Neural progenitor cell (in vitro differentiated cells): ENCODE results near the gene EHMT1. TPM values are rescaled to one million over a fixed set of nuclear protein-coding genes. Genes with fewer than 3 reads are reported as not detected.

Experiments
- DNase-seq: peaks from one replicate; pipeline ENCODE4 v3.0.0-alpha.2; 2016; ENCODE audit warnings: low spot score
- H2AFZ ChIP-seq: fragments of 200-600 bp; sonication (generic); replicated peaks from 2 replicates; pipeline ENCODE4 v1.6.1; 2016; ENCODE audit warnings: antibody characterized with exemption
- H3F3A ChIP-seq: fragments of 200-600 bp; sonication (generic); 2 replicates; pipeline ENCODE4 v1.6.1; 2016; ENCODE audit warnings: antibody characterized with exemption, low read depth
- H3K27ac ChIP-seq: fragments of 200-600 bp; sonication (generic); 2 replicates; pipeline ENCODE4 v1.5.1; 2016; ENCODE audit warnings: mild to moderate bottlenecking
- H3K27me3 ChIP-seq: fragments of 200-600 bp; sonication (generic); 2 replicates; pipeline ENCODE4 v1.6.1; 2016; ENCODE audit warnings: mild to moderate bottlenecking, moderate library complexity
- H3K36me3 ChIP-seq: fragments of 200-600 bp; sonication (generic); 2 replicates; pipeline ENCODE4 v1.5.1; 2016
- H3K4me1 ChIP-seq: fragments of 200-600 bp; sonication (generic); 2 replicates; pipeline ENCODE4 v1.6.1; 2016; ENCODE audit warnings: mixed run types
- H3K4me2 ChIP-seq: fragments of 200-600 bp; sonication (generic); 2 replicates; pipeline ENCODE4 v1.6.1; 2016
- H3K4me3 ChIP-seq: fragments of 200-600 bp; sonication (generic); 2 replicates; pipeline ENCODE4 v1.5.1; 2016
- H3K79me2 ChIP-seq: fragments of 200-600 bp; sonication (generic); 2 replicates; pipeline ENCODE4 v1.6.1; 2016; ENCODE audit warnings: low read depth
- H3K9ac ChIP-seq: fragments of 200-600 bp; sonication (generic); 2 replicates; pipeline ENCODE4 v1.6.1; 2016
- H3K9me3 ChIP-seq: fragments of 200-600 bp; sonication (generic); 2 replicates; pipeline ENCODE4 v1.5.1; 2016; ENCODE audit warnings: low read depth
- H4K20me1 ChIP-seq: fragments of 200-600 bp; sonication (generic); 2 replicates; pipeline ENCODE4 v1.6.1; 2016; ENCODE audit warnings: low read depth
- H3K27ac Mint-ChIP-seq: 3 replicates; pipeline ENCODE4 v1.8.0; 2021; ENCODE audit warnings: mixed read lengths
- H3K27me3 Mint-ChIP-seq: 2 replicates; pipeline ENCODE4 v1.8.0; 2022; ENCODE audit warnings: low read depth, mild to moderate bottlenecking, inconsistent platforms, moderate library complexity, mixed read lengths; ENCODE audit not compliant: insufficient read depth
- H3K36me3 Mint-ChIP-seq: 3 replicates; pipeline ENCODE4 v1.8.0; 2021; ENCODE audit warnings: mixed read lengths
- H3K4me1 Mint-ChIP-seq: 3 replicates; pipeline ENCODE4 v1.8.0; 2021; ENCODE audit warnings: mixed read lengths
- H3K4me3 Mint-ChIP-seq: 3 replicates; pipeline ENCODE4 v1.8.0; 2021; ENCODE audit warnings: mild to moderate bottlenecking, moderate library complexity, mixed read lengths
- H3K9me3 Mint-ChIP-seq: 3 replicates; pipeline ENCODE4 v1.8.0; 2020; ENCODE audit warnings: mixed read lengths
- EZH2 ChIP-seq: fragments of 200-600 bp; sonication (generic); IDR thresholded peaks from 2 replicates; pipeline ENCODE4 v1.6.1; 2017; ENCODE audit warnings: antibody characterized with exemption, mild to moderate bottlenecking, moderate library complexity
- EZH2phosphoT487 ChIP-seq: fragments of 200-600 bp; sonication (generic); IDR thresholded peaks from 2 replicates; pipeline ENCODE4 v1.6.1; 2017; ENCODE audit warnings: antibody characterized with exemption
- total RNA-seq: library from RNA; depleted of rRNA; stranded (reverse); fragments of >200 nt; gene quantifications from 2 replicates; pipeline ENCODE4 v1.2.3, GENCODE V29; 2015; ENCODE audit warnings: low replicate concordance
- TF ChIP-seq, protein P1 (sequence below): fragments of 200-600 bp; sonication (generic); IDR thresholded peaks from 2 replicates; pipeline ENCODE4 v1.5.1; 2017; ENCODE audit warnings: antibody characterized with exemption, mild to moderate bottlenecking

EHMT1 gene
- total RNA-seq, 1 donor from 2014 or later, result 47.8 TPM

DNA sequence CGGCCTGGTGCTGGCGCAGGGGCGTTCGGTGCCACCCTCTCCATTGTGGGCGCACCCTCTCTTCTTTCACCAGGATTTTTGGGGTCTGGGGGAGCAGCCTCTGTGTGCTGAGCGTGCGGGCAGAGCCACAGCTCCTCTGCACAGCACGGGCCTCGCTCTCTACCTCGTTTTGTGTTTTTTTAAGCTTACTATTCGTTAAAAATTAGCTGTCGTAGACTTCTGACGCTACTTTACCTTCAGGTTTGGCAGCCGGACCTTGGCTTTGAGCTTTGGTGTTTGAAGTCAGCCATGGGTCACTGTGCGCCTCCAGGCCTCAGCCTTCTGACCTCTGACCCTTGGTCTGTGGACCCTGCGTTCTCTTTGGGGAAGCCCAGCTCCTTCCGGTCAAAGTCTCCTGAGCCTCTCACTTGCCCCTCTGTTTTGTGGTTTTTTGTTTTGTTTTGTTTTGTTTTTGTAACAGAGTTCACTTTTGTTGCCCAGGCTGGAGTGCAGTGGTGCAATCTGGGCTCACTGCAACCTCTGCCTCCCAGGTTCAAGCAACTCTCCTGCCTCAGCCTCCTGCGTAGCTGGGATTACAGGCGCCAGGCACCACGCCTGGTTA is 170.6 kb downstream of the EHMT1 start:
- Mint-ChIP-seq H3K27ac (peak overlapping the region; percentile 66), H3K27me3 (peaks cover 3% of the 10 kb centered on the region), H3K4me1 (peaks cover 22% of the 10 kb centered on the region), H3K4me3 (no peak overlapping the region), H3K36me3 (peaks cover 37% of the 10 kb centered on the region), H3K9me3 (no peaks in the 10 kb centered on the region)
- DNase-seq, result no peak
- TF ChIP-seq, protein P1, sequence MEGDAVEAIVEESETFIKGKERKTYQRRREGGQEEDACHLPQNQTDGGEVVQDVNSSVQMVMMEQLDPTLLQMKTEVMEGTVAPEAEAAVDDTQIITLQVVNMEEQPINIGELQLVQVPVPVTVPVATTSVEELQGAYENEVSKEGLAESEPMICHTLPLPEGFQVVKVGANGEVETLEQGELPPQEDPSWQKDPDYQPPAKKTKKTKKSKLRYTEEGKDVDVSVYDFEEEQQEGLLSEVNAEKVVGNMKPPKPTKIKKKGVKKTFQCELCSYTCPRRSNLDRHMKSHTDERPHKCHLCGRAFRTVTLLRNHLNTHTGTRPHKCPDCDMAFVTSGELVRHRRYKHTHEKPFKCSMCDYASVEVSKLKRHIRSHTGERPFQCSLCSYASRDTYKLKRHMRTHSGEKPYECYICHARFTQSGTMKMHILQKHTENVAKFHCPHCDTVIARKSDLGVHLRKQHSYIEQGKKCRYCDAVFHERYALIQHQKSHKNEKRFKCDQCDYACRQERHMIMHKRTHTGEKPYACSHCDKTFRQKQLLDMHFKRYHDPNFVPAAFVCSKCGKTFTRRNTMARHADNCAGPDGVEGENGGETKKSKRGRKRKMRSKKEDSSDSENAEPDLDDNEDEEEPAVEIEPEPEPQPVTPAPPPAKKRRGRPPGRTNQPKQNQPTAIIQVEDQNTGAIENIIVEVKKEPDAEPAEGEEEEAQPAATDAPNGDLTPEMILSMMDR, result no peak
- TF ChIP-seq EZH2 (no peak), EZH2phosphoT487 (no peak)
- Histone ChIP-seq H4K20me1 (peaks cover 36% of the 10 kb centered on the region), H3K4me2 (no peak overlapping the region), H3K36me3 (no peaks in the 10 kb centered on the region), H3F3A (peaks cover 7% of the 10 kb centered on the region), H2AFZ (no peak overlapping the region), H3K9me3 (no peaks in the 10 kb centered on the region), H3K9ac (no peak overlapping the region), H3K79me2 (peaks cover 6% of the 10 kb centered on the region), H3K27me3 (no peaks in the 10 kb centered on the region), H3K27ac (no peak overlapping the region), H3K4me1 (peaks cover 11% of the 10 kb centered on the region), H3K4me3 (no peak overlapping the region)

DNA sequence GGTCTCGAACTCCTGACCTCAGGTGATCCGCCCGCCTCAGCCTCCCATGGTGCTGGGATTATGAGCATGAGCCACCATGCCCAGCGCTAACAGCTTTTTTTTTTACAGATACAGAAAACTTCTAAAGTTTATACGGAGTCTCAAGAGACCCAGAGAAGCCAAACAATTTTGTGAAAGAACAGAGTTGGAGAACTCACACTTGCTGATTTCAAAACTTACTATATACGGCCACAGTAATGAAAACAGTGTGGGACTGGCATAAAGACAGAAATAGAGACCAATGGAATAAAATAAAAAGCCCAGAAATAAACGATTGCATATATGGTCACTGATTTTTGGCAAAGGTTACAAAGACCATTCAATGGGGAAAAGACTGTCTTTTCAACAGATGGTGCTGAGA is 173.1 kb downstream of the EHMT1 start:
- TF ChIP-seq EZH2 (no peak), EZH2phosphoT487 (no peak)
- no peaks in the 10 kb centered on the region for H3F3A ChIP-seq
- H3K9me3 ChIP-seq, result no peaks in the 10 kb centered on the region
- no peak overlapping the region for H3K27ac Mint-ChIP-seq
- H3K4me1 ChIP-seq, result no peaks in the 10 kb centered on the region
- no peak overlapping the region for H3K9ac ChIP-seq
- peaks cover 2% of the 10 kb centered on the region for H3K4me1 Mint-ChIP-seq
- DNase-seq, result no peak
- H3K4me2 ChIP-seq, result no peak overlapping the region
- H3K9me3 Mint-ChIP-seq, result no peaks in the 10 kb centered on the region
- H2AFZ ChIP-seq, result no peak overlapping the region
- H3K79me2 ChIP-seq, result no peaks in the 10 kb centered on the region
- H3K4me3 Mint-ChIP-seq, result no peak overlapping the region
- peaks cover 45% of the 10 kb centered on the region for H3K36me3 Mint-ChIP-seq
- peaks cover 13% of the 10 kb centered on the region for H4K20me1 ChIP-seq
- H3K4me3 ChIP-seq, result no peak overlapping the region
- H3K27ac ChIP-seq, result no peak overlapping the region
- H3K36me3 ChIP-seq, result no peaks in the 10 kb centered on the region
- peaks cover 7% of the 10 kb centered on the region for H3K27me3 Mint-ChIP-seq
- H3K27me3 ChIP-seq, result no peaks in the 10 kb centered on the region

DNA sequence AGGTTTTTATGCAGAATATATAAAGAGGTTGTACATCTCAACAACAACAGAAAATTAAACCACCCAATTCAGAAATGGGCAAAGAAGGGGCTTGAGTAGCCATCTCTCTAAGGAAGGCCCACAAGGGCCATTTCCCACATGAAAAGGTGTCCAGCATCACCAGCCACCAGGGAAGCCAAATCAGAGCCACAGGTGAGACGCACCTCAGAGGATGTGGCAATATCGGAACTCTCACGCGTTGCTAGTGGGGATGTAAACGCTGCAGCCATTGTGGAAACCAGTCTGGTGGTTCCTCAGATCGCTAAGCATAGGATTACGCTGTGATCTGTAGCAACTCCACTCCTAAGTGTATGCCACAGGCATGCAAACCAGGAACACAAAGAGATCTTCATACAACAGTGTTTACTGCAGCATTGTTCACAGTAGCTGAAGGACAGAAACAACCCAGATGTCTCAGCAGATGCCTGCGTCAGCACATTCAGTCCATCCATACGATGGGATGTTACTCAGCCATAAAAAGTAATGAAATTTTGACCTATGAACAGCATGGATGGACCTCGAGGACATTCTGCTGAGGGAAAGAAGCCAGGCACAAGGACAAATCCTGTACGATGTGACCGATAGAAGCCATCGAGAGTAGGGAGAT is 174.5 kb downstream of the EHMT1 start:
- Histone ChIP-seq H3K9me3 (no peaks in the 10 kb centered on the region), H3K27ac (no peak overlapping the region), H3K79me2 (no peaks in the 10 kb centered on the region), H3K4me1 (no peaks in the 10 kb centered on the region), H3K36me3 (no peaks in the 10 kb centered on the region), H4K20me1 (peaks cover 5% of the 10 kb centered on the region), H2AFZ (no peak overlapping the region), H3K27me3 (no peaks in the 10 kb centered on the region), H3F3A (no peaks in the 10 kb centered on the region), H3K4me3 (no peak overlapping the region), H3K4me2 (no peak overlapping the region), H3K9ac (no peak overlapping the region)
- DNase-seq, result no peak
- Mint-ChIP-seq H3K4me1 (no peaks in the 10 kb centered on the region), H3K27me3 (peaks cover 7% of the 10 kb centered on the region), H3K4me3 (no peak overlapping the region), H3K9me3 (no peaks in the 10 kb centered on the region), H3K27ac (no peak overlapping the region), H3K36me3 (peaks cover 50% of the 10 kb centered on the region)
- TF ChIP-seq EZH2, result no peak
- TF ChIP-seq, protein P1, result no peak
- no peak for TF ChIP-seq EZH2phosphoT487

DNA sequence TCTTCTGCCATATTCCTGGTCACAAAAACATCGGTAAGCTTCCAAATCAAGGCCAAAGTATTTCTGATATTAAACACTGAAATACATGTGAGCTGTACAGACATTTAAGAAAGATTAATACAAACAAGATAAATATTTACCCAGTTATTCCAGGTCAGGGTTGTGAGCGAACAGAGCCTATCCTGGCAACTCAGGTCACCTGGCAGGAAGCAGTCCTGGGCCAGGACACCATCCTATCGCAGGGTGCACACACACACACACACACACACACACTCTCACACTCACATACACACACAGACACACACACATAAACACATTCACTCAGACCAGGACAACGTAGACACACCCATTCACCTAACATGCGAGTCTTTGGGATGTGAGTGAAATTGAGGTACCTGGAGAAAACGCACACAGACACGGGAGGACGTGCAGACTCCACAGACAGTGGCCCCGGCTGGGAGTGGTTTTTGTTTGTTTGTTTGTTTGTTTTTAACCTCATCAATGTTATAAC is 176.4 kb downstream of the EHMT1 start:
- H3F3A ChIP-seq, result no peaks in the 10 kb centered on the region
- H3K27me3 ChIP-seq, result no peaks in the 10 kb centered on the region
- H3K9ac ChIP-seq, result no peak overlapping the region
- no peak for TF ChIP-seq EZH2phosphoT487
- TF ChIP-seq EZH2, result no peak
- TF ChIP-seq, protein P1, result no peak
- no peak overlapping the region for H2AFZ ChIP-seq
- Mint-ChIP-seq H3K36me3 (peaks cover 56% of the 10 kb centered on the region), H3K27me3 (peaks cover 12% of the 10 kb centered on the region), H3K27ac (no peak overlapping the region), H3K4me3 (no peak overlapping the region), H3K9me3 (no peaks in the 10 kb centered on the region), H3K4me1 (peaks cover 3% of the 10 kb centered on the region)
- no peak overlapping the region for H3K4me3 ChIP-seq
- no peaks in the 10 kb centered on the region for H3K36me3 ChIP-seq
- H3K4me1 ChIP-seq, result no peaks in the 10 kb centered on the region
- peaks cover 2% of the 10 kb centered on the region for H4K20me1 ChIP-seq
- no peak overlapping the region for H3K27ac ChIP-seq
- H3K4me2 ChIP-seq, result no peak overlapping the region
- no peaks in the 10 kb centered on the region for H3K79me2 ChIP-seq
- no peak for DNase-seq
- no peaks in the 10 kb centered on the region for H3K9me3 ChIP-seq
